Memory B cell (primary cell): ENCODE data around the gene SYNE2.

ENCODE experiments used
- ATAC-seq: fragments of 150-1000 bp; cut with Tn5 transposase; 2 replicates; pipeline ENCODE4 v1.10.0; 2021; ENCODE audit warnings: low read depth, mild to moderate bottlenecking, moderate library complexity
- DNase-seq, 2 donors: peaks; one replicate each; pipeline ENCODE4 v3.0.0; 2022; ENCODE audit warnings: low spot score in 2 of 2
- H3K27ac Mint-ChIP-seq: one replicate; pipeline ENCODE4 v1.8.0; 2022; ENCODE audit warnings: mild to moderate bottlenecking, moderate library complexity, mixed read lengths
- H3K27me3 Mint-ChIP-seq: one replicate; pipeline ENCODE4 v1.8.0; 2022; ENCODE audit warnings: mixed read lengths
- H3K36me3 Mint-ChIP-seq: one replicate; pipeline ENCODE4 v1.8.0; 2022; ENCODE audit warnings: mild to moderate bottlenecking, mixed read lengths
- H3K4me1 Mint-ChIP-seq: one replicate; pipeline ENCODE4 v1.8.0; 2022; ENCODE audit warnings: mixed read lengths
- H3K4me3 Mint-ChIP-seq: one replicate; pipeline ENCODE4 v1.8.0; 2022; ENCODE audit warnings: mild to moderate bottlenecking, moderate library complexity, mixed read lengths
- H3K9me3 Mint-ChIP-seq: one replicate; pipeline ENCODE4 v1.8.0; 2022; ENCODE audit warnings: mixed read lengths

SYNE2 gene

DNA sequence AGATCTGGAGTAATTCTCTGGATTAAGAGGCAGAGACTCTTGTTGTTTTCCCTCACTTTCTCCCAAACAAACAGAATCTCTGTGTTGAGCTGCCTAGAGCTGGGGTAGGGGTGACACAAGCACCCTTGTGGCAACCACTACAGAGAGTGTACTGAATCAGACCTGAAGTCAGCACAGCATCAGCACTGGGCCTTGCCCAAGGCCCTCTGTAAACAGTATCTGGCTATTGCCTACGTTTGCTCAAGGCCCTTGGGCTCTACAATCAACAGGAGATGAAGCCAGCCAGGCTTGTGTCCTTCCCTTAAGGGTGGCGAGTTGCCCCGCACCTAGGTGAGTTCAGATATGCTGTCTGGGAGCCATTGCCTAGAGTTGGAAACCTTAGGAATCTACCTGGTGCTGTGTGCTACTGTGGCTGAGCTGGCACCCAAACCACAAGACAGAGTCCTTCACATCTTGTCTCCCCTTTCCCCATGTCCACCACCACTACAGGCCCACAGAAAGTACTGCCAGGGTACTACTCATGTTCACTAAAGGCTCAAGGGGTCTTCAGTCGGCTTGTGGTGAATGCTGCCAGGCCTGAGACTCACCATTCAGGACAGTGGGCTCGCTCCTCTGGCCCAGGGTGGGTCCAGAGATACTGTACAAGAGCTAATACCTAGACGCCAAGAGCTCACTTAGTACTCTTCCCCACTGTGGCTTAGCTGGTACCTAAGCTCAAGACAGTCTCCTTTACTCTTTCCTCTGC lies 206.8 kb downstream of the SYNE2 start:
- Mint-ChIP-seq H3K9me3 (no peaks in the 10 kb centered on the region), H3K27me3 (no peaks in the 10 kb centered on the region), H3K4me3 (no peak overlapping the region), H3K4me1 (no peaks in the 10 kb centered on the region), H3K36me3 (peaks cover 7% of the 10 kb centered on the region), H3K27ac (no peak overlapping the region)
- ATAC-seq (no peak), DNase-seq (no peak)

- Mint-ChIP-seq H3K36me3 (peaks cover 7% of the 10 kb centered on the region), H3K27me3 (no peaks in the 10 kb centered on the region), H3K4me1 (no peaks in the 10 kb centered on the region), H3K4me3 (no peak overlapping the region), H3K27ac (no peak overlapping the region), H3K9me3 (no peaks in the 10 kb centered on the region)
- no peak for ATAC-seq
- no peak for DNase-seq
Observed at GRCh38 chr14:64060199-64060545, 207.4 kb downstream of the SYNE2 start.

DNA sequence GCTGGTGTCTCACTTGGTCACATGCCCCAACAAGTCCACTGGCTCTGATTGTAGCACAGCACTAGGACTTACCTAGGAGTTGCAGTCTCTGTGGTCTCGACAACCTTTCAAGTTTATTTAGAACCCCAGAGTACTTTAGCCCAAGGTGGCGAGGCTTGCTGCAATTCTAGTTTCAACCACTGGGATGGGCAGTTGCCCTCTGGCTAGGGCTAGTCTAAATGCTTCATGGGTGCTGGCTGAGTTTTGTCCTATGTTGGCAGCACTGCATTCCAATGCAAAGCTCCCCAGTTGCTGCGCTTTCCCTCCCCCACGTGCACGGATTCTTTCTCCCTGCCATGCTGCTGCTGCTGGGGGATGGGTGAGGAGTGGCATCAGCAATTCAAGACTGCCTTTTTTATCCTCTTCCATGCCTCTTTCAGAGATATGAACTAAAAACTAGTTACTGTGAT lies 207.9 kb downstream of the SYNE2 start:
- no peaks in the 10 kb centered on the region for H3K27me3 Mint-ChIP-seq
- no peak overlapping the region for H3K4me3 Mint-ChIP-seq
- H3K9me3 Mint-ChIP-seq, result no peaks in the 10 kb centered on the region
- no peaks in the 10 kb centered on the region for H3K4me1 Mint-ChIP-seq
- H3K36me3 Mint-ChIP-seq, result peaks cover 7% of the 10 kb centered on the region
- DNase-seq (no peak), ATAC-seq (peak; percentile 51)
- H3K27ac Mint-ChIP-seq, result no peak overlapping the region

DNA sequence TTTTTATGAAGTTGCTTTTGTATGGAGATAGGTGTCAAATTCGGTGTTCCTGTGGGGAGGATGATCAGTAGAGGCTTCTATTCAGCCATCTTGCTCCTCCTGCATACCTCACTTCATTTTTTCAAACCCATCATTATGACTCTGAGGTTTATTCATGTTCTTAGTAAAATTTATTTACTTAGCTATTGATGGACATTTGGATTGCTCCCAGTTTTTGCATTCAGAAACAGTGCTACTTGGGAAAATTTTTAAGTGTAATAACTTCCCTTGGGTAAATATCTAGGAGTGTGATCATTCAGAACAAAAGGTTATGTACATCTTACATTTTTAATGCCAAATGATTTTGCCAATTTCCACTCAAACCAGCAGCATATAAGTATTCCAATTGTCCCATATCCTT lies 208.3 kb downstream of the SYNE2 start:
- H3K27me3 Mint-ChIP-seq, result no peaks in the 10 kb centered on the region
- DNase-seq (no peak), ATAC-seq (no peak)
- no peaks in the 10 kb centered on the region for H3K9me3 Mint-ChIP-seq
- H3K27ac Mint-ChIP-seq, result no peak overlapping the region
- no peak overlapping the region for H3K4me3 Mint-ChIP-seq
- no peaks in the 10 kb centered on the region for H3K4me1 Mint-ChIP-seq
- peaks cover 7% of the 10 kb centered on the region for H3K36me3 Mint-ChIP-seq

DNA sequence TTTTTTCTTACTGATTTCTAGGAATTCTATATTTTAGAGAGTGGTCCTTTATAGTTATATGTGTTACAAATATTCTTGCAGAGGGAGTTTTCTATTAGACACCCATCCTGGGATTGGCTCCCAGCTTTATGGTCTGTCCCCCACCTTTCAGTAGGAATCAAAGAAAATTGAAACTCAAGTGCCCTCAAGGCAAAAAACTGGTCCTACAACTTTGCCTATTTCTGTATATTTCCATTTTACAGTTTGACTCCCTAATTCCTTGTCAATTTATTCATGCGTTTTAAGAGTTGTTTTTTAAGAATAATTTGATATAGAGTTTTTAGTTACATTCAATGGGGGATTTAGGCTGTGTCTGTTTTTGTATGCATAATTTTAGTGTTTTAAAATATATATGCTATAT lies 208.9 kb downstream of the SYNE2 start:
- Mint-ChIP-seq H3K36me3 (peaks cover 5% of the 10 kb centered on the region), H3K4me1 (no peaks in the 10 kb centered on the region), H3K4me3 (no peak overlapping the region), H3K9me3 (no peaks in the 10 kb centered on the region), H3K27me3 (no peaks in the 10 kb centered on the region), H3K27ac (no peak overlapping the region)
- DNase-seq (no peak), ATAC-seq (no peak)

GRCh38 chr14:64062381-64063115 lies 209.7 kb downstream of the SYNE2 start:
- no peaks in the 10 kb centered on the region for H3K9me3 Mint-ChIP-seq
- DNase-seq (no peak), ATAC-seq (no peak)
- H3K4me1 Mint-ChIP-seq, result no peaks in the 10 kb centered on the region
- H3K36me3 Mint-ChIP-seq, result peaks cover 5% of the 10 kb centered on the region
- no peak overlapping the region for H3K4me3 Mint-ChIP-seq
- no peak overlapping the region for H3K27ac Mint-ChIP-seq
- no peaks in the 10 kb centered on the region for H3K27me3 Mint-ChIP-seq

- Mint-ChIP-seq H3K27ac (no peak overlapping the region), H3K4me3 (no peak overlapping the region), H3K9me3 (no peaks in the 10 kb centered on the region), H3K36me3 (peaks cover 4% of the 10 kb centered on the region), H3K27me3 (no peaks in the 10 kb centered on the region), H3K4me1 (no peaks in the 10 kb centered on the region)
- no peak for ATAC-seq
- DNase-seq, result no peak
Observed at GRCh38 chr14:64064447-64064846, 211.6 kb downstream of the SYNE2 start.

GRCh38 chr14:64069634-64070359 lies 217.0 kb downstream of the SYNE2 start:
- no peak overlapping the region for H3K27ac Mint-ChIP-seq
- peaks cover 11% of the 10 kb centered on the region for H3K36me3 Mint-ChIP-seq
- no peaks in the 10 kb centered on the region for H3K27me3 Mint-ChIP-seq
- DNase-seq (no peak), ATAC-seq (no peak)
- no peaks in the 10 kb centered on the region for H3K9me3 Mint-ChIP-seq
- no peaks in the 10 kb centered on the region for H3K4me1 Mint-ChIP-seq
- H3K4me3 Mint-ChIP-seq, result no peak overlapping the region

DNA sequence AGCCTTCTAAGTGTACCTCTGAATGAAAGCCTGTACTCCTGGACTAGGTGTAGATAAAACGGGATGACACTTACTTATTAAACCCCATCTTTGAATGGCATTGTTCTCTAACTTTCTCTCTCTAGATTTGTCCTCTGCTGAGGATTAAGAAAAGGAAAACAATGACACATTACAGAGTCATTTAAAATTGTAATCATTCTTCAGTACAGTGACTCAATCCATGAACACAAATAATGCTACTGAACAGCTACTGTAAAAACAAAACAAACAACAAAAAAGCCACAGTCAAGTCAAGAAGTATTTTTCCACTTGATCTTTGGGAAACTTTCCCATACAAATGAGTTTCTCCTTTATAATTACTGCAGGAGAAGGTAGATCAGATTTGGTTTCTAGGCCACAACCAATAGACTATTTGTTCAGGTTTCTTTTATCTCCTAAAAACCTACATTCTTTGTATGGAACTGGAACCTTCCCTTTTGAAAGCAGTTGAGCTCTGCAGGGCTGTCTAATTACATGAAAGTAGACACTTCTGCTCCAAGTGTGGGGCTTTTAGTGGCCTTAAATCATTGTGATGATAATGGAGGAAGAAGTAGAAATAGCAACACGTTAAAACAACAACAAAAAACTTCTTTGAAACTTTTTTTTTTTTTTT lies 222.3 kb downstream of the SYNE2 start:
- H3K36me3 Mint-ChIP-seq, result peaks cover 11% of the 10 kb centered on the region
- H3K4me3 Mint-ChIP-seq, result no peak overlapping the region
- DNase-seq (no peak), ATAC-seq (no peak)
- no peak overlapping the region for H3K27ac Mint-ChIP-seq
- H3K9me3 Mint-ChIP-seq, result no peaks in the 10 kb centered on the region
- no peaks in the 10 kb centered on the region for H3K4me1 Mint-ChIP-seq
- no peaks in the 10 kb centered on the region for H3K27me3 Mint-ChIP-seq

GRCh38 chr14:64075613-64076005 lies 222.8 kb downstream of the SYNE2 start:
- ATAC-seq, result no peak
- no peak for DNase-seq
- Mint-ChIP-seq H3K9me3 (no peaks in the 10 kb centered on the region), H3K36me3 (peaks cover 13% of the 10 kb centered on the region), H3K4me1 (no peaks in the 10 kb centered on the region), H3K4me3 (no peak overlapping the region), H3K27ac (no peak overlapping the region), H3K27me3 (no peaks in the 10 kb centered on the region)

DNA sequence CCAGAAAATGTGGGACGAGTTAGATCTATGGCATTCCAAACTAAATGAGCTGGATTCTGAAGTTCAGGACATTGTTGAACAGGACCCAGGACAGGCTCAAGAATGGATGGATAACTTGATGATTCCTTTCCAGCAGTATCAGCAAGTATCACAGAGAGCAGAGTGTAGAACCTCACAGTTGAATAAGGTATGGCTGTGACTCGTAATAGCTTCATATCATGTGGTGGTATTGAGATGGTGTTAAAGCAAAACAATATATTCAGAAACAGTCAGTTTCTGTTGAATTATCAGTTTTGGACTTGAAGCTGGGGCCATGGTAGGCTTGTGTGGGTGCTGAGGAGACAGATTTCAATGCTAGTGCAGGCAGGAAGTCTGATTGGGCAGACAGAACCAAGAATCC lies 227.6 kb downstream of the SYNE2 start:
- H3K36me3 Mint-ChIP-seq, result peaks cover 5% of the 10 kb centered on the region
- ATAC-seq, result no peak

DNA sequence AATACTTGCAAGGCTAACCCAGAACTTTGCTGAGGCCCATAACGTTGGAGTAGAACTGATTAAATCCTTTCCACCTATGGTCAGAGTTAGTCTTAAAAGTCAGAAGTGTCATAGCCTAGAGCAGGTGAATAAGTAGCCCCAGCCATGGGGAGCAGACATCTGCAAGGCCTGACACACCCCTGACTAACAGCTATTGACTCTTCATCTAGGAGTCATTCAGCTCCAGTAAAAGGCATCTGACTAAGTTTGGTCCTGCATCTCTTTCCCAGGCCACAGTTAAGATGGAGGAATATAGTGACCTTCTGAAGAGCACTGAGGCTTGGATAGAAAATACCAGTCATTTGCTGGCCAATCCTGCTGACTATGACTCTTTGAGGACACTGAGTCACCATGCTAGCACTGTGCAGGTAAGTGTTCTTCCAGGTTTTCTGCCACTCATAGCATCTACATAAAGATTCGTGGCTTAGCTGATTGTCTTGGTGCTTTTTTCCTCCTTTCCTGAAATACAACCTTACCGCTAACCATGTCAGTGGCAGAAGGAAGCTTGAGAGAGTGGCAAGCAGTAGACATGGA lies 228.5 kb downstream of the SYNE2 start:
- Mint-ChIP-seq H3K27me3 (no peaks in the 10 kb centered on the region), H3K4me1 (no peaks in the 10 kb centered on the region), H3K4me3 (no peak overlapping the region), H3K36me3 (peaks cover 5% of the 10 kb centered on the region), H3K27ac (no peak overlapping the region), H3K9me3 (no peaks in the 10 kb centered on the region)
- ATAC-seq, result no peak
- no peak for DNase-seq

More for the DNA sequence above, 227.6 kb downstream of the SYNE2 start:
- H3K27me3 Mint-ChIP-seq, result no peaks in the 10 kb centered on the region
- no peak for DNase-seq
- H3K9me3 Mint-ChIP-seq, result no peaks in the 10 kb centered on the region
- no peak overlapping the region for H3K4me3 Mint-ChIP-seq
- no peaks in the 10 kb centered on the region for H3K4me1 Mint-ChIP-seq
- peak overlapping the region; percentile 32 for H3K27ac Mint-ChIP-seq

GRCh38 chr14:64082837-64083236 lies 230.0 kb downstream of the SYNE2 start:
- DNase-seq, result no peak
- H3K36me3 Mint-ChIP-seq, result peaks cover 5% of the 10 kb centered on the region
- no peak for ATAC-seq
- no peaks in the 10 kb centered on the region for H3K9me3 Mint-ChIP-seq
- no peak overlapping the region for H3K27ac Mint-ChIP-seq
- H3K4me1 Mint-ChIP-seq, result no peaks in the 10 kb centered on the region
- H3K27me3 Mint-ChIP-seq, result no peaks in the 10 kb centered on the region
- H3K4me3 Mint-ChIP-seq, result no peak overlapping the region

DNA sequence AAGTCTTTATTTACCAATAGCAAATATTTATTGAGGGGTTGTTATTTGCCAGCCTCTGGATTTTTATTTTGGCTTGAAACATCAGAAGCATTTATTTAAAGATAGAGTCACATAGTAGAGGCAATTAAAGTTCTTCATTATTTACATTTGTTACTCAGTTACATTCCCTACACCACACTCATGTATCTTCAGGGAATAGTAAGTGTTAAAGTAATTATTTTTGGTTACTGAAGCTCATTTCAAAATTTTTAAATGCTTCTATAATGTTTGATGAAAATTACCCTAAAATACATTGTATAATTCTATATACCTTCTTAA lies 235.8 kb downstream of the SYNE2 start:
- H3K27me3 Mint-ChIP-seq, result no peaks in the 10 kb centered on the region
- H3K36me3 Mint-ChIP-seq, result peaks cover 2% of the 10 kb centered on the region
- ATAC-seq, result no peak
- no peaks in the 10 kb centered on the region for H3K9me3 Mint-ChIP-seq
- H3K4me3 Mint-ChIP-seq, result no peak overlapping the region
- H3K27ac Mint-ChIP-seq, result no peak overlapping the region
- DNase-seq, result no peak
- H3K4me1 Mint-ChIP-seq, result no peaks in the 10 kb centered on the region
